Measurements from ENCODE around the gene ATG16L2.

Gene ATG16L2

DNA sequence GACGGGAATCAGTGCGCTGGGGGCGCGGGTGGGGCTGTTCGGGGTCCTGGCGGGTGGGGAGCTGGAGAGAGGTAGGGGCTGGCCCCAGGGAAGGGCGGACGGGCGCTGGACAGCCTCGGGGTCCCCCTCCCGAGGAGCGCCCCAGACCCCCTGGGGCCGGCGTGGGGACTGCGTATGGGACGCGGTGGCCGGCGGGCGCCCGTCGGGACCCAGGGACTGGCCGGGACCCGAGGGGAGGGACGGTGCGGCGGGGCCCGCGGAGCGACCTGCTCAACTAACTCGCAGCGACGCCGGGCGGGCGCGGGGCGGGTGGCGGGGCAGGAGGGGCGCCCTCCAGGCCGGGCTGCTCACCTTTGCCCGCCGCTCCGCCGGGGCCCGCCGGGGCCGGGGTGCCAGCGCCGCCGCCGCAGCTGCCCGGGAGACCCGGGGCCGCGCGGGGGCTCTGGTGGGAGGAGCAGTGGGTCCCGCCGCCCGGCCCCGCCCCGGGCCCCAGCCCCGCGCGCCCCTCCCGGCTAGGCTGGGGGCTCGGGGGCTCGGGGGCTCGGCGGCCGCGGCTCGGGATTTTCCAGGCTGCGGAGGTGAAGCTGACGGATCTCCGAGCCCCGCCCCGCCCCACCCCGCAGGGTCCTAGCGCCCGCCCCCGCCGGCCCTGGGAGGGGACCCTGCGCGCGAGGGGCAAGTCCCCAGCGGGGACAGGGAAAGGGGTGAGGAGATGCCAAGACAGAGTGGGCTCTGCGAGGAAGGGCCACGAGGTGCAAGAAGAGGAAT, 32.7 kb upstream of the ATG16L2 start (continued):
- TF ChIP-seq ZNF510 (tag by site-specific recombination; IDR thresholded peaks at IDR 0.05; ENCODE audit: insufficient replicate concordance) (no peak), ZNF175 (tag by site-specific recombination; IDR thresholded peaks at IDR 0.05) (no peak), GLIS1 (tag by site-specific recombination; IDR thresholded peaks at IDR 0.05) (no peak), ZNF2 (tag by site-specific recombination; IDR thresholded peaks at IDR 0.05) (no peak), ZBTB7A (tag by site-specific recombination; IDR thresholded peaks at IDR 0.05; ENCODE audit: low read depth) (0 out of 2 replicates have a peak, but pooled peaks have one; percentile 39), ZNF701 (tag by site-specific recombination; IDR thresholded peaks at IDR 0.05) (no peak), GLIS2 (tag by site-specific recombination; IDR thresholded peaks at IDR 0.05) (peak; percentile 20), ZNF792 (tag by site-specific recombination; IDR thresholded peaks at IDR 0.05) (no peak)
- TF ChIP-seq, protein P1, sequence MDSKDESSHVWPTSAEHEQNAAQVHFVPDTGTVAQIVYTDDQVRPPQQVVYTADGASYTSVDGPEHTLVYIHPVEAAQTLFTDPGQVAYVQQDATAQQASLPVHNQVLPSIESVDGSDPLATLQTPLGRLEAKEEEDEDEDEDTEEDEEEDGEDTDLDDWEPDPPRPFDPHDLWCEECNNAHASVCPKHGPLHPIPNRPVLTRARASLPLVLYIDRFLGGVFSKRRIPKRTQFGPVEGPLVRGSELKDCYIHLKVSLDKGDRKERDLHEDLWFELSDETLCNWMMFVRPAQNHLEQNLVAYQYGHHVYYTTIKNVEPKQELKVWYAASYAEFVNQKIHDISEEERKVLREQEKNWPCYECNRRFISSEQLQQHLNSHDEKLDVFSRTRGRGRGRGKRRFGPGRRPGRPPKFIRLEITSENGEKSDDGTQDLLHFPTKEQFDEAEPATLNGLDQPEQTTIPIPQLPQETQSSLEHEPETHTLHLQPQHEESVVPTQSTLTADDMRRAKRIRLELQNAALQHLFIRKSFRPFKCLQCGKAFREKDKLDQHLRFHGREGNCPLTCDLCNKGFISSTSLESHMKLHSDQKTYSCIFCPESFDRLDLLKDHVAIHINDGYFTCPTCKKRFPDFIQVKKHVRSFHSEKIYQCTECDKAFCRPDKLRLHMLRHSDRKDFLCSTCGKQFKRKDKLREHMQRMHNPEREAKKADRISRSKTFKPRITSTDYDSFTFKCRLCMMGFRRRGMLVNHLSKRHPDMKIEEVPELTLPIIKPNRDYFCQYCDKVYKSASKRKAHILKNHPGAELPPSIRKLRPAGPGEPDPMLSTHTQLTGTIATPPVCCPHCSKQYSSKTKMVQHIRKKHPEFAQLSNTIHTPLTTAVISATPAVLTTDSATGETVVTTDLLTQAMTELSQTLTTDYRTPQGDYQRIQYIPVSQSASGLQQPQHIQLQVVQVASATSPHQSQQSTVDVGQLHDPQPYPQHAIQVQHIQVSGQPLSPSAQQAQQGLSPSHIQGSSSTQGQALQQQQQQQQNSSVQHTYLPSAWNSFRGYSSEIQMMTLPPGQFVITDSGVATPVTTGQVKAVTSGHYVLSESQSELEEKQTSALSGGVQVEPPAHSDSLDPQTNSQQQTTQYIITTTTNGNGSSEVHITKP (tag by site-specific recombination; IDR thresholded peaks at IDR 0.05): no peak
- TF ChIP-seq, protein P2, sequence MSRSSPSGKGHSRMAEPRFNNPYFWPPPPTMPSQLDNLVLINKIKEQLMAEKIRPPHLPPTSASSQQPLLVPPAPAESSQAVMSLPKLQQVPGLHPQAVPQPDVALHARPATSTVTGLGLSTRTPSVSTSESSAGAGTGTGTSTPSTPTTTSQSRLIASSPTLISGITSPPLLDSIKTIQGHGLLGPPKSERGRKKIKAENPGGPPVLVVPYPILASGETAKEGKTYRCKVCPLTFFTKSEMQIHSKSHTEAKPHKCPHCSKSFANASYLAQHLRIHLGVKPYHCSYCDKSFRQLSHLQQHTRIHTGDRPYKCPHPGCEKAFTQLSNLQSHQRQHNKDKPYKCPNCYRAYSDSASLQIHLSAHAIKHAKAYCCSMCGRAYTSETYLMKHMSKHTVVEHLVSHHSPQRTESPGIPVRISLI (tag by site-specific recombination; IDR thresholded peaks at IDR 0.05): no peak

DNA sequence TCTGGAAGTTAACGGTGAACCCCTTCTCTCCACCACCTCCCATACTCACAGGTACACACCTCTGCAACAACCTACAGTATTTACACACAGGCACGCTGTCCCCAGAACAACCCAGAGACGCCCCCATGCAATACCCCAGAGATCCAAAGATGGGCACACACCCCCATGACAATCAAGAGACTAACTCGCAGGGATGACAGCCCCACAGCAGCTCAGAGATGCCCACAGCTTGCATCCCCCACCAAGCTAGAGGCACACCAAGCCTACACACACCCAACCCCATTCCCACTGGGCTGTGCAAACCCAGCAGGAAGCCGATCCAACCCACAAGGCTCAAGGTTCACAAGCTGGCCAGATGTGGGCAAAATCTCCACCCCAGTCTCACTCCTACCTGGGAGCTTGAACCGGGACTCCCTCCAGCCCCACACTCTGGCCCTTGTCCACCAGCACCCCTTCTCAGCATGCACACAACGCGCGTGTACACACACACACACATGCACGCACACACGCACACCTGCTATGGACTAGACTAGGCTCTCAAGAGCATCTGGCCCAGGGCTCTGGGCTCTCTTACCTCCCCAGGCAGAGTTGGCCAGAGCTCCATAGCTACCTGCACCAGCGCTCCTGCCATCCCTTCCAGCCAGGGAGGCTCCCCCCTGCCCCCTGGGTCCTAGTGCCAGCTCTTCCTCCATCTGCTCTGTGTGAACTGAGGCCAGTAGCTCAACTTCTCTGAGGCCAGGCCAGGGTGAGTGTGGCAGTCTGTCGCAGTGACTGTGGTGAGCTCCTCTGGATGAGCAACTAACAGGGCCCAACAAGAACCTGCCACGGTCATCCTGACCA, 31.9 kb upstream of the ATG16L2 start:
- peak overlapping the region; percentile 25; the same call in 1 of the 2 replicates for H3K4me3 ChIP-seq (ENCODE audit: low read depth, low read length)
- peaks cover 0 to 5% of the 10 kb centered on the region in 2 experiments; a peak in 1 of 3 replicates for H3K36me3 ChIP-seq (ENCODE audit: control insufficient read depth in 2 of 2, insufficient read depth in 1 of 2, low read length in 2 of 2)
- CTCF ChIA-PET: interaction anchor here (0.5 to 1.9 kb wide), 7 partner anchors 12 to 340 kb away, joined by 3 to 9 read pairs (median 4); partner anchors contain the start of gene STARD10
- no peaks in the 10 kb centered on the region for H3K4me1 ChIP-seq (ENCODE audit: control insufficient read depth, insufficient read depth, low read length)
- H3K27ac ChIP-seq (ENCODE audit: extremely low read depth, low read depth, low read length): no peak overlapping the region
- H3K9me3 ChIP-seq (ENCODE audit: control insufficient read depth, insufficient read depth, low read depth, low read length): no peaks in the 10 kb centered on the region
- POLR2A ChIA-PET: interaction anchor here (0.7 to 1.8 kb wide), 6 partner anchors 12 to 304 kb away, joined by 3 to 11 read pairs (median 3); partner anchors contain the start of gene STARD10
- TF ChIP-seq ZNF433 (tag by site-specific recombination; IDR thresholded peaks at IDR 0.05; ENCODE audit: low read depth) (no peak), KLF8 (tag by site-specific recombination; IDR thresholded peaks at IDR 0.05) (0 out of 2 replicates have a peak, but pooled peaks have one; percentile 28), ZNF558 (tag by site-specific recombination; IDR thresholded peaks at IDR 0.05) (no peak), ZNF48 (tag by site-specific recombination; IDR thresholded peaks at IDR 0.05) (no peak), ZNF341 (tag by site-specific recombination; IDR thresholded peaks at IDR 0.05; ENCODE audit: low read depth) (peak; percentile 71), GLIS2 (tag by site-specific recombination; IDR thresholded peaks at IDR 0.05) (0 out of 2 replicates have a peak, but pooled peaks have one; percentile 51), ZNF561 (tag by site-specific recombination; IDR thresholded peaks at IDR 0.05; ENCODE audit: borderline replicate concordance) (no peak), ZNF670 (tag by site-specific recombination; IDR thresholded peaks at IDR 0.05; ENCODE audit: low read depth) (no peak)
- TF ChIP-seq, protein P3, sequence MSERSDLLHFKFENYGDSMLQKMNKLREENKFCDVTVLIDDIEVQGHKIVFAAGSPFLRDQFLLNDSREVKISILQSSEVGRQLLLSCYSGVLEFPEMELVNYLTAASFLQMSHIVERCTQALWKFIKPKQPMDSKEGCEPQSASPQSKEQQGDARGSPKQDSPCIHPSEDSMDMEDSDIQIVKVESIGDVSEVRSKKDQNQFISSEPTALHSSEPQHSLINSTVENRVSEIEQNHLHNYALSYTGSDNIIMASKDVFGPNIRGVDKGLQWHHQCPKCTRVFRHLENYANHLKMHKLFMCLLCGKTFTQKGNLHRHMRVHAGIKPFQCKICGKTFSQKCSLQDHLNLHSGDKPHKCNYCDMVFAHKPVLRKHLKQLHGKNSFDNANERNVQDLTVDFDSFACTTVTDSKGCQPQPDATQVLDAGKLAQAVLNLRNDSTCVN (tag by site-specific recombination; optimal IDR thresholded peaks at IDR 0.05): peak; percentile 23
- TF ChIP-seq, protein P4, sequence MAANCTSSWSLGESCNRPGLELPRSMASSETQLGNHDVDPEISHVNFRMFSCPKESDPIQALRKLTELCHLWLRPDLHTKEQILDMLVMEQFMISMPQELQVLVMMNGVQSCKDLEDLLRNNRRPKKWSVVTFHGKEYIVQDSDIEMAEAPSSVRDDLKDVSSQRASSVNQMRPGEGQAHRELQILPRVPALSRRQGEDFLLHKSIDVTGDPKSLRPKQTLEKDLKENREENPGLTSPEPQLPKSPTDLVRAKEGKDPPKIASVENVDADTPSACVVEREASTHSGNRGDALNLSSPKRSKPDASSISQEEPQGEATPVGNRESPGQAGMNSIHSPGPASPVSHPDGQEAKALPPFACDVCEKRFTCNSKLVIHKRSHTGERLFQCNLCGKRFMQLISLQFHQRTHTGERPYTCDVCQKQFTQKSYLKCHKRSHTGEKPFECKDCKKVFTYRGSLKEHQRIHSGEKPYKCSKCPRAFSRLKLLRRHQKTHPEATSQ (tag by site-specific recombination; IDR thresholded peaks at IDR 0.05): no peak
- TF ChIP-seq, protein P5, sequence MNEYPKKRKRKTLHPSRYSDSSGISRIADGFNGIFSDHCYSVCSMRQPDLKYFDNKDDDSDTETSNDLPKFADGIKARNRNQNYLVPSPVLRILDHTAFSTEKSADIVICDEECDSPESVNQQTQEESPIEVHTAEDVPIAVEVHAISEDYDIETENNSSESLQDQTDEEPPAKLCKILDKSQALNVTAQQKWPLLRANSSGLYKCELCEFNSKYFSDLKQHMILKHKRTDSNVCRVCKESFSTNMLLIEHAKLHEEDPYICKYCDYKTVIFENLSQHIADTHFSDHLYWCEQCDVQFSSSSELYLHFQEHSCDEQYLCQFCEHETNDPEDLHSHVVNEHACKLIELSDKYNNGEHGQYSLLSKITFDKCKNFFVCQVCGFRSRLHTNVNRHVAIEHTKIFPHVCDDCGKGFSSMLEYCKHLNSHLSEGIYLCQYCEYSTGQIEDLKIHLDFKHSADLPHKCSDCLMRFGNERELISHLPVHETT (tag by site-specific recombination; IDR thresholded peaks at IDR 0.05): no peak
- TF ChIP-seq, protein P6, sequence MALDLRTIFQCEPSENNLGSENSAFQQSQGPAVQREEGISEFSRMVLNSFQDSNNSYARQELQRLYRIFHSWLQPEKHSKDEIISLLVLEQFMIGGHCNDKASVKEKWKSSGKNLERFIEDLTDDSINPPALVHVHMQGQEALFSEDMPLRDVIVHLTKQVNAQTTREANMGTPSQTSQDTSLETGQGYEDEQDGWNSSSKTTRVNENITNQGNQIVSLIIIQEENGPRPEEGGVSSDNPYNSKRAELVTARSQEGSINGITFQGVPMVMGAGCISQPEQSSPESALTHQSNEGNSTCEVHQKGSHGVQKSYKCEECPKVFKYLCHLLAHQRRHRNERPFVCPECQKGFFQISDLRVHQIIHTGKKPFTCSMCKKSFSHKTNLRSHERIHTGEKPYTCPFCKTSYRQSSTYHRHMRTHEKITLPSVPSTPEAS (tag by site-specific recombination; IDR thresholded peaks at IDR 0.05): peak; percentile 55; the same call in 1 of the 2 replicates
- TF ChIP-seq, protein P7, sequence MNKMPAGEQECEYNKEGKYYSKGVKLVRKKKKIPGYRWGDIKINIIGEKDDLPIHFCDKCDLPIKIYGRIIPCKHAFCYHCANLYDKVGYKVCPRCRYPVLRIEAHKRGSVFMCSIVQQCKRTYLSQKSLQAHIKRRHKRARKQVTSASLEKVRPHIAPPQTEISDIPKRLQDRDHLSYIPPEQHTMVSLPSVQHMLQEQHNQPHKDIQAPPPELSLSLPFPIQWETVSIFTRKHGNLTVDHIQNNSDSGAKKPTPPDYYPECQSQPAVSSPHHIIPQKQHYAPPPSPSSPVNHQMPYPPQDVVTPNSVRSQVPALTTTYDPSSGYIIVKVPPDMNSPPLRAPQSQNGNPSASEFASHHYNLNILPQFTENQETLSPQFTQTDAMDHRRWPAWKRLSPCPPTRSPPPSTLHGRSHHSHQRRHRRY (tag by site-specific recombination; IDR thresholded peaks at IDR 0.05): no peak

Measured in HEK293 (cell line).